Endothelial cell of coronary artery (primary cell): ENCODE data around the gene NOS1. TPM values are rescaled to one million over a fixed set of nuclear protein-coding genes. Genes with fewer than 3 reads are reported as not detected.

Experiments
- total RNA-seq: library from RNA; depleted of rRNA; stranded (reverse); fragments of >200 nt; gene quantifications from 2 replicates; pipeline ENCODE4 v1.2.3, GENCODE V29; 2014

Gene NOS1
- not detected in 2 replicates for total RNA-seq

DNA sequence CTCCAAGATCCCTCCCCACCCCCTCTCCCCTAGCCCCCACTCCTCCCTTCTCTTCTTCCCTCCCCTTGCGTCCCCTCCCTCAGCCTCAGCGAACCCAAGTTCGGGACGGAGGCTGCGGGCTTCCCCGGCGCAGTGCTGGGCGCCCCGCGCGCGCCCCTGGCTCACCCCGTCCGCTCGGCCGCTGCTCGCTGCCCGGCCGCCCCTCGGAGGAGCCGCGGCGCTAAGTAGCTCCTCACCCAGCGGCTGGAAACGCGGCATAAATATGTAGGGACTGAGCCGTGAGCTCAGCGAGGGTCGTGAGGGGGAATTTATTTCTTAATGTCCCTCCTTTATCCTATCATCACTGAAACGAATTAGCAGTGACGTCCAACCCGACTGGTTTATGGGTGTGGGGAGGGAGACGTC lies at the start of gene NOS1:
Gene NOS1 (minus strand): TSS at position 280 of the 405 bp plus-strand sequence. CDS start 30,557 bp downstream, outside the sequence.

DNA sequence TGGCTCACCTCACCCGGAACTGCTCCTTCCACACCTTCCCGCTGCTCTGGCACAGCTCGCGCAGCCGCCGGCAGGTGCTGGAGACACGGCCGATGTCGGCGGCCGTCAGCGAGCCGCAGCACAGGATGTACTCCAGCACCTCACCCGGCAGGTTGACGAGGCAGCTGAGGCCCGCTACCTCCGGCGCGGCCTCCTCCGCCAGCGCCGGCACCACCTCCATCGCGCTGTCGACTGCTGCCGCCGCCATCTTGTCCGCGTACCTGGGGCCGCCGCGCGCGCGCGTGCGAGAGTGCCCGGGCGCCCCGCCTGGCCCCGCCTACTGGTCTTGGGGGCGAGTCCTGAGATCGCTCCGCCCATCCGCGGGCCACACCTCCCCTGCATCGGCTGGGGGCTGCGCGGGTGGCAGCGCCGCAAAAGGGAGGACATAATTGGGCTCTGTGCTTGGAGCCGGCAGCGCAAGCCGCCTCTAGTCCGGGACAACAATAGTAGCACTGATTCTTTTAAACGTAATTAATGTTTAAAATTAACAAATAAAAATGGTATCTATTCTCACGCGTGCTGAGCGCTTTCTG lies 171.1 kb downstream of the NOS1 start, which contains the start of gene FBXO21:
Gene FBXO21 (minus strand): TSS at position 261 of the 572 bp plus-strand sequence. CDS start 14 bp downstream, at position 247.

Other genes starting within 250 kb of the NOS1 start
- gene FBXO21, start 171.2 kb downstream of the NOS1 start, total RNA-seq = 111 and 126 TPM in 2 replicates